ENCODE data around the gene LZTFL1.

LZTFL1 gene

GRCh38 chr3:45778761-45779201 is 63.1 kb downstream of the LZTFL1 start:
- Mint-ChIP-seq H3K4me3 (no peak overlapping the region), H3K36me3 (no peaks in the 10 kb centered on the region), H3K27ac (no peak overlapping the region), H3K9me3 (no peaks in the 10 kb centered on the region), H3K27me3 (peaks cover 51% of the 10 kb centered on the region), H3K4me1 (no peaks in the 10 kb centered on the region)
- peak; percentile 10 for DNase-seq
- CTCF ChIA-PET, result no interaction called here

GRCh38 chr3:45777746-45778386 is 64.1 kb downstream of the LZTFL1 start:
- no peak overlapping the region for H3K27ac Mint-ChIP-seq
- H3K27me3 Mint-ChIP-seq, result peaks cover 56% of the 10 kb centered on the region
- H3K9me3 Mint-ChIP-seq, result no peaks in the 10 kb centered on the region
- no peaks in the 10 kb centered on the region for H3K36me3 Mint-ChIP-seq
- peak; percentile 5 for DNase-seq
- H3K4me3 Mint-ChIP-seq, result no peak overlapping the region
- peaks cover 5% of the 10 kb centered on the region for H3K4me1 Mint-ChIP-seq
- CTCF ChIA-PET, result no interaction called here

- no peak overlapping the region for H3K4me3 Mint-ChIP-seq
- H3K27me3 Mint-ChIP-seq, result peaks cover 62% of the 10 kb centered on the region
- H3K36me3 Mint-ChIP-seq, result no peaks in the 10 kb centered on the region
- CTCF ChIA-PET, result no interaction called here
- H3K27ac Mint-ChIP-seq, result no peak overlapping the region
- peaks cover 12% of the 10 kb centered on the region for H3K4me1 Mint-ChIP-seq
- no peak for DNase-seq
- H3K9me3 Mint-ChIP-seq, result no peaks in the 10 kb centered on the region
These were observed 64.7 kb downstream of the LZTFL1 start for GRCh38 chr3:45777111-45777745.

GRCh38 chr3:45776611-45777010 is 65.3 kb downstream of the LZTFL1 start:
- CTCF ChIA-PET, result no interaction called here

GRCh38 chr3:45776301-45776595 is 65.7 kb downstream of the LZTFL1 start:
- CTCF ChIA-PET, result no interaction called here
- DNase-seq, result no peak

More at GRCh38 chr3:45776611-45777010, 65.3 kb downstream of the LZTFL1 start:
- Mint-ChIP-seq H3K4me1 (peaks cover 15% of the 10 kb centered on the region), H3K4me3 (no peak overlapping the region), H3K9me3 (no peaks in the 10 kb centered on the region), H3K27me3 (peaks cover 69% of the 10 kb centered on the region), H3K27ac (no peak overlapping the region), H3K36me3 (no peaks in the 10 kb centered on the region)
- no peak for DNase-seq

GRCh38 chr3:45775571-45776300 is 66.2 kb downstream of the LZTFL1 start:
- peaks cover 15% of the 10 kb centered on the region for H3K4me1 Mint-ChIP-seq
- H3K36me3 Mint-ChIP-seq, result no peaks in the 10 kb centered on the region
- CTCF ChIA-PET, result no interaction called here
- no peaks in the 10 kb centered on the region for H3K9me3 Mint-ChIP-seq
- H3K27me3 Mint-ChIP-seq, result peaks cover 77% of the 10 kb centered on the region
- no peak for DNase-seq
- no peak overlapping the region for H3K4me3 Mint-ChIP-seq
- H3K27ac Mint-ChIP-seq, result no peak overlapping the region

More at GRCh38 chr3:45776301-45776595, 65.7 kb downstream of the LZTFL1 start:
- Mint-ChIP-seq H3K9me3 (no peaks in the 10 kb centered on the region), H3K36me3 (no peaks in the 10 kb centered on the region), H3K4me3 (no peak overlapping the region), H3K27me3 (peaks cover 72% of the 10 kb centered on the region), H3K27ac (no peak overlapping the region), H3K4me1 (peaks cover 15% of the 10 kb centered on the region)

- no peak overlapping the region for H3K4me3 Mint-ChIP-seq
- DNase-seq, result no peak
- H3K9me3 Mint-ChIP-seq, result no peaks in the 10 kb centered on the region
- H3K27ac Mint-ChIP-seq, result no peak overlapping the region
- H3K27me3 Mint-ChIP-seq, result peaks cover 86% of the 10 kb centered on the region
- no peaks in the 10 kb centered on the region for H3K36me3 Mint-ChIP-seq
- CTCF ChIA-PET, result interaction anchor here (1.0 to 1.2 kb wide), 2 partner anchors 14 to 157 kb away, joined by 3 to 4 read pairs; no protein-coding TSS in a partner anchor
- peaks cover 15% of the 10 kb centered on the region for H3K4me1 Mint-ChIP-seq
These were observed 67.1 kb downstream of the LZTFL1 start for GRCh38 chr3:45774581-45775521.

- CTCF ChIA-PET, result interaction anchor here (1.0 to 1.7 kb wide), 3 partner anchors 13 to 158 kb away, joined by 3 to 4 read pairs (median 3); no protein-coding TSS in a partner anchor
- Mint-ChIP-seq H3K27ac (no peak overlapping the region), H3K4me3 (no peak overlapping the region), H3K4me1 (peaks cover 15% of the 10 kb centered on the region), H3K9me3 (no peaks in the 10 kb centered on the region), H3K27me3 (peaks cover 82% of the 10 kb centered on the region), H3K36me3 (no peaks in the 10 kb centered on the region)
- DNase-seq, result no peak
These were observed 68.0 kb downstream of the LZTFL1 start for GRCh38 chr3:45773714-45774449.

Data from activated naive CD4-positive, alpha-beta T cell treated with anti-CD3 and anti-CD28 coated beads, Interleukin-2, amount 10 ng/mL, durations not matched to agents 7 days and 5 days (primary cell).